Neural cell (in vitro differentiated cells): Measurements from ENCODE around the gene PEAR1.

Experiments used
- CTCF ChIP-seq: fragments of 450-650 bp; IDR thresholded peaks from 2 replicates; pipeline ENCODE4 v1.5.1; 2014; ENCODE audit warnings: antibody characterized with exemption, mild to moderate bottlenecking, moderate library complexity; ENCODE audit not compliant: poor library complexity, severe bottlenecking
- EZH2 ChIP-seq: fragments of 200-600, 300-800 bp; shearing (Covaris generic), sonication (generic); IDR thresholded peaks from 2 replicates; pipeline ENCODE4 v1.6.1; 2014; ENCODE audit warnings: antibody characterized with exemption, low read length, borderline replicate concordance, mild to moderate bottlenecking; ENCODE audit not compliant: insufficient read depth, poor library complexity, severe bottlenecking
- MXI1 ChIP-seq: fragments of 450-650 bp; conservative IDR thresholded peaks from 2 replicates; pipeline ENCODE4 v1.6.1; 2014; ENCODE audit warnings: antibody characterized with exemption, mild to moderate bottlenecking; ENCODE audit not compliant: poor library complexity, severe bottlenecking
- POLR2AphosphoS5 ChIP-seq: IDR thresholded peaks from 2 replicates; pipeline ENCODE4 v1.6.1; 2012
- SMC3 ChIP-seq: fragments of 450-650 bp; conservative IDR thresholded peaks from 2 replicates; pipeline ENCODE4 v1.6.1; 2014; ENCODE audit warnings: antibody characterized with exemption, mild to moderate bottlenecking, moderate library complexity; ENCODE audit not compliant: poor library complexity
- TAF1 ChIP-seq: IDR thresholded peaks from 2 replicates; pipeline ENCODE4 v1.6.1; 2012; ENCODE audit warnings: low read depth

GRCh38 chr1:156939786-156940334 lies 46.3 kb downstream of the PEAR1 start:
- no peak for TF ChIP-seq CTCF
- no peak for TF ChIP-seq TAF1
- no peak for TF ChIP-seq EZH2
- no peak for TF ChIP-seq MXI1
- no peak for TF ChIP-seq POLR2AphosphoS5
- TF ChIP-seq SMC3: no peak
